HG03108 (cell line): ENCODE results near the gene HERC4.
"Not testable (repeated sequence)": the region's sequence is repeated elsewhere in the genome, so short reads cannot be mapped to it uniquely, and the experiment has no call there.

Experiments
- ATAC-seq: cut with Tn5 transposase; IDR thresholded peaks from one replicate; pipeline ENCODE4 v1.9.1; 2021; ENCODE audit warnings: moderate library complexity; ENCODE audit not compliant: unreplicated experiment

Gene HERC4

DNA sequence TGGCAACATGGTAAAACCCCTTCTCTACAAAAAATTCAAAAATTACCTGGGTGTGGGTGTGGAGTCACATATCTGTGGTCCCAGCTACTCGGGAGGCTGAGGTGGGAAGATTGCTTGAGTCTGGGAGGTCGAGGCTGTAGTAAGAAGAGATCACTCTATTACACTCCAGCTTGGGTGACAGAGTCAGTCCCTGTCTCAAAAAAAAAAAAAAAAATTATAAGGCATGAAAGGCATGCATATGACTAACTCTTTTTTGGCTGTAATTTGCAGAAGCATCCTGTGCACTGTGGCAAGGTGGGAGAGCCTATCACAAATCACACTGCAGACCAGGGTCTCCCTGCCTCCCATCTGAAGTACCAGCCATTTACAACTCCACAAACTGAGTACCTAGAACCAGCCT is 20.1 kb upstream of the HERC4 start:
- ATAC-seq, result no peak

DNA sequence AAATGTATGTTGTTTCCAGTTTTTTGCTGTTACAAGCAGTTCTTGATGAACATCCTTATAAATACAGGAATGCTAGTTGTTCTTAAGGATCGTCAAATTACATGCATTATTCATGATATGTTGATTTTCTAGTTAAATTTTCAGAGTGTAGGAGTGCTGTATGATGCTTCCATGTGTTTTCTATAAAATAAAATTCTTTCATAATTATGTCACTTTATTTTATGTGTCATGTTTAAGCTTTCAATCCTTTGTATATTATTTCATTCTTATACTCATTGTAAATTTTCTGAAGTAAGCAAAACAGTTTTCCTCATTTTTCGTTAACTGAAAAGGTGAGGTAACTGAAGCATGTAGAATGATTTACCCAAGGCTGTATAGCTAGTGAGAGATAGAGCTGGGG is 17.4 kb upstream of the HERC4 start:
- no peak for ATAC-seq

DNA sequence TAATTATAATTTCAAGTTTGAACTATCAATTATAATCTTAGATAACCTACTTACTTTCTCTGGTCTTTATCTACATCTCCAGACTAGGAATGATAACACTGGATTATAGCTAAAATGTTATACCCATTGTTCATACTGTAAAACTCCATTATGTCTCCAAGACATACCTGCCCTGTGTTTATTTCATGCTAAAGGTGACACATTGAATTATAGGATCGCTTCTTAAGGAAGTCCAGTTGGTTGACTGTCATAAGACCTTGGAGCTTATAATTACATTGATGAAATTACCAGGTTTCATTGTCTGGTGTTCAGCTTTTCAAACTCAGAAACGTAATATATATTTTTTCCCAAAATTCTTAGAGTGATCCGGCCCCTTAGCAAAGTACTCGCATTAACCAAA is 15.5 kb upstream of the HERC4 start:
- ATAC-seq, result no peak

DNA sequence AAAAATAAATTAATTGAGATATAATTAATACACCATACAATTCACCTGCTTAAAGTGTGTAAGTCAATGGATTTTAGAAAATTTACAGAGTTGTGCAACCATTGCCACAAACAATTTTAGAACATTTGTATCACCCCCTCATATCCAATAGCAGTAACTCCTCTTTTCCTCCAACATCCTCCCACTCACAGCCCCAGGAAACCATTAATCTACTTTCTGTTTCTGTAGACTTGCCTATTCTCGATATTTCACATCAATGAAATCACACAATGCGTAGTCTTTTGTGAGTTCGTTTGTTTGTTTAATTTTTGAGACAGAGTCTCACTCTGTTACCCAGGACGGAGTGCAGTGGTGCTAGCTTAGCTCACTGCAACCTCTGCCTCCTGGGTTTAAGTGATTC is 13.7 kb upstream of the HERC4 start:
- ATAC-seq, result peak; percentile 70

DNA sequence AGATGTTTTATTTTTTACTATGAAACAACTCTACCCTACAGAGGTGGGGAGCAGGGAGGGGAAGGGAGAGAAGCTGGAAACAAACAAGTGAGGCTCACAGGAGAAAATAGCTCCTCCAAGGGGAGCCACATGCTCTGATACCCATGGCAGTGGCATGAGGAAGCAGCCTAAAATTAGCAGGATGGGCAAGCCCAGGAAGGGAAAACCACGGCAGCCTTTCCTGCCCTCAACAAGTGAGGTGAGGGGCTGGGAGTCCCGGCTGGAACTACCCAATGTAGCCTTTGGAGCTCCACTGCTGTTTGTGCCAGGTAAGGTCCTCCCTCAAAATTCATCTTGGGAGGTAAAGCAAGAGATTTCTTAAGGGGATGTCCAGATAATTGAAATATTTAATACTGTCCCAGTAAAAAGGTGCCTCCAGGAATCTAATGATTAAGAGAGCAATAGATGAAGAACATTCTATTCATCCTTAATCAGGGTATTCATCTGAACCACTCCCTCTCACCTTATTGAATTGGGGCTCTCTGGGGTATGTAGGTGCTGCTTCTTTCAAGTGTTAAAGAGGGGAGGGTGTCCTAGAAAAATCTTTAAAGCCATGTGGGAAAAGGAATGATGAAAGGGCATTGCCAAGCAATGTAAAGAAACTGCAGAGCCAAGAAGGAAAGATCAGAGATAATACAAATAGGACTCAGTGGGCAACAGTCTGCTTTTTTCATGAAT is 12.8 kb upstream of the HERC4 start:
- ATAC-seq, result no peak

DNA sequence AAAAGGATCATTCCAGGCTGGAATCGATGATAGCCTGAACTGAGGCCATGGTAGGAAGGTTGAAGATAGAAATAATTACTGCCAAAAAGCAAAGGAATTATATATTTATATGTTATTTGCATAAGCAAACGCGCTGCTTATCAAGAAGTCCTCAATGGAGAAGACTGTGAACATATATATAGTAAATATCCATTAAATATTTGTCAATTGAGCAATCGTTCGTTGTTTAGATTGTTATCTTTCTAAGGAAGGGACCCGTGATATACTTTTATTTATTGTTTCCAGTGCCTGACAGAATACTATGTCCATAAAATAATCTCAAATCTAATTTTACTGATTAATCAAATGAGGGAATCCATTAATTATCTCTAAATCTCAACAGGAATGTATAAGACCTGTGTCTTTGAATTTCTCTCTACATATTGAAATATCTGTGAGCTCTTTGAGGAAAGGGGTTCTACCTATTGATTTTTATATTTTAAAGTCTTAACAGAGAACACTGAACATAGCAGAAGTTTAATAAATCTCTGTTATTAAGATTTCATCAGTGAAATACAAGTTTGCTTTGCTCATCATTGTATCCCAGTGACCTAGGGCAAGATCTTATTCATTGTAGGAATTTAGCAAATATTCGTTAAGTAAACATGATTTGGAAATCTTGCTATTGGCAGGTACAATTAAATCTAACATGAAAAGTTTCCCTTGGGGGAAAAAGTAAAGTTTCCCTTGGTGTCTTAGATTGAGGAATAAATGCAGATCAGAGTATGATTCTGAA is 12.0 kb upstream of the HERC4 start:
- no peak for ATAC-seq

DNA sequence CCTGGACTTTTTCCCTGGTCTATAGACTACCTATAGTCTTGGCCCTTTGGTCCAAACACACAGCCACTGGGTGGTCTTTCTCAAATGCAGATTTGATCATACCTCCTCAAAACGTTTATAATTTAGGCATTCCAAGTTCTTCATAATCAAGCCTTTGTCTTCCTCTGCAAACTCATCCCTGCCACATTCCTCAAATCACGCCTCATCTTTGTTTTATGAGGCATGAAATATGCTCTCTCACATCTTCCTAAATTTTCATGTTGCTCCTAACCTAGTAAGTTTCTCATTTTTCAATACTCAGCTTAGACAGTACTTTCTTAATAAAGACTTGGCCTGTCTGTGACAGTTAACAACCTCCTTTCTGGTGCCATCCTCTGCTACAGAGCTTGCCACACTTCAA is 10.9 kb upstream of the HERC4 start:
- ATAC-seq, result no peak

DNA sequence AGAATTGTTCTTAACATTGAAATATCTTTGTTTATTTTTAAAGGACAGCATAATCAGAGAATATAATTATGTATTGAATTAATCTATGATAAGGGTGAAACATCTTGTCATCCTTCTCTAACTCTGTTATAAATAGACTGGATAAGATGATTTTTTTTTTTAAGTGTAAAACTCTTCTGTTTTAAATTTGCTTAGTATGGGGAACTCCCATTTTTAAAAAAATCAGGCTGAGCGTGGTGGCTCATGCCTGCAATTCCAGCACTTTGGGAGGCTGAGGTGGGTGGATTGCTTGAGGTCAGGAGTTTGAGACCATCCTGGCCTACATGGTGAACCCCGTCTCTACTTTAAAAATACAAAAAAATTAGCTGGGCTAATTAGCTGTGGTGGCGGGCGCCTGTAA is 9.4 kb upstream of the HERC4 start:
- no peak for ATAC-seq

DNA sequence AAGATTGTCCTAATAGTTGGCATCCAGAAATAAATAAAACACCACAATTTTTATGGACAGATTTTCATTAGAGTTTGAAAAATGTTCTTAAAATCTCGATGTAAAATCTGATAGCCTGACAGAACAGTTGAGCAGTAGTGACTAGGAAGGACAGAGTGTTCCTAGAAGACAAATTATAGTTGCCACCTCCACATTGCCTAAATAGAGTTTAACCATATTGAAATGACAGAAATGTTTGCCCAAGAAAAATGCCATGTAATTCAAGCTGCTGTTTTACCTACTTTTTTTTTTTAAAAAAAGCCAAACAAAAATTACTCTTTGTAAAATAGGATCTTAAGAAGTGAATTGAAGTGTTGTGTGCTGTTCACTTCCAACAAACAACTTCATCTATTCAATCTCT is 8.9 kb upstream of the HERC4 start:
- no peak for ATAC-seq

DNA sequence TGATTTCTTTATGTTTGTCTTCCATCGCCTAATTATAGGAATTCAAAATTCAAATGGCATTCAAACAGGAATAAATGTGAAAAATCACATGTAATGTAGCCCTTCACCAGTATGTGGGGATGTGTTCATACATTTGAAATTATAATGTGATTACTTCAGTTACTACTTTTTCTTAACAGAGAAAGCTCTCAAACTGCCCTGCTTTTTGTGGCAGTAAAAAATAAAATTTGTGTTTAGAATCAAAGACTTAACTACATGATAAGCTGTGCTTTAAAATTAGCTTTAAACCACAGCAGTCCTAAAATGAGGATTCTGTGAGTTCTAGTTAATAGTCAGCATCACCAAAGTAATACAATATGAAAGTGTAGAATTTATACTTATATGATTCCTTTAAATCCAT is 7.8 kb upstream of the HERC4 start:
- no peak for ATAC-seq

DNA sequence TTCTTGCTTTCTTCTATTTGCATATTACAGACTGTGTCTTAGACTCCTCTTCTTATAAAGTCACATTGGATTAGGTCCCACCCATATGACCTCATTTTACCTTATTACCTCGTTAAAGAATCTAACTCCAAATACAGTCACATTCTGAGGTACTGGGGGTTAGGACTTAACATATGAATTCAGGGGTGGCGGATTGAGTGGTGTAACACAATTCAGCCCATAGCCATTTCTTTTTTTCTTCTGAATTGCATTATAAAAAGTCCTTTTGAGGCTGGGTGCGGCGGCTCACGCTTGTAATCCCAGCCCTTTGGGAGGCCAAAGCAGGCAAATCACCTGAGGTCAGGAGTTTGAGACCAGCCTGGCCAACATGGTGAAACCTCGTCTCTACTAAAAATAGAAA is 6.8 kb upstream of the HERC4 start:
- no peak for ATAC-seq

DNA sequence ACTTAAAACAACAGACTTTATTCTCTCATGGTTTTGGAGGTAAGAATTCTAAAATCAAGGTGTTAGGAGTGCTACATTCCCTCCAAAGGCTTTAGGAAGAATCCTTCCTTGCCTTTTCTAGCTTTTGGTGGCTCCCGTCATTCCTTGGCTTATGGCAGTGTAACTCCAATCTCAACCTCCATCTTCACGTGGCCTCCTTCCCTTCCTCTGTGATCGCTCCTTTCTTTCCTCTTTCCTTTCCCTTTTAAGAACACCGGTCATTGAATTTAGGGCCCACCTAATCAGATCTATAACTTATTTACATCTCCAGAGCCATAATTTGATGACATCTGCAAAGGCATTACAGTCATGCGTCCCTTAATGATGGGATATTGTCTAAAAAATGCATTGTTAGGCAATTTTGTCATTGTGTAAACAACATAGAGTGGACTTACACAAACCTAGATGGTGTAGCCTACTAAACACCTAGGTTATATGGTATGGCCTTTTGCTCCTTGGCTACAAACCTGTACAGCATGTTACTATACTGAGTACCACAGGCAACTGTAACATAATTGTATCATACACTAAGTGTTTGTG is 5.9 kb upstream of the HERC4 start:
- ATAC-seq, result no peak

DNA sequence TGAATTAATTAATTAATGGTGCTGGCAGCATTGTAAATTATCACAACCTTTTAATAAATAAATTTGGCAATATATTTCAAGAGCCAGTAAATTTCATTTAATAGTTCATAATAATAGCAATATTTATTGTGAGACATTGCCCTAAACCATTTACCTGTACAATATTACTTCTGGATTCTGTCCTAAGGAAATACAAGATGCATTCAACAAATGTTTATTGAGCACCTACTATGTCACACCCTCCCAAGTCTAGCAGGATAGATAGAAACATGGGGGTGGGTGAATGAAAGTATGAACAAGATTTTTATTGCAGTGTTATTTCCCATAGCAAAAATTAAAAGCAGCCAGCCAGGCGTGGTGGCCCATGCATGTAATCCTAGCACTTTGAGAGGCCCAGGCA is 4.4 kb upstream of the HERC4 start:
- ATAC-seq, result no peak

DNA sequence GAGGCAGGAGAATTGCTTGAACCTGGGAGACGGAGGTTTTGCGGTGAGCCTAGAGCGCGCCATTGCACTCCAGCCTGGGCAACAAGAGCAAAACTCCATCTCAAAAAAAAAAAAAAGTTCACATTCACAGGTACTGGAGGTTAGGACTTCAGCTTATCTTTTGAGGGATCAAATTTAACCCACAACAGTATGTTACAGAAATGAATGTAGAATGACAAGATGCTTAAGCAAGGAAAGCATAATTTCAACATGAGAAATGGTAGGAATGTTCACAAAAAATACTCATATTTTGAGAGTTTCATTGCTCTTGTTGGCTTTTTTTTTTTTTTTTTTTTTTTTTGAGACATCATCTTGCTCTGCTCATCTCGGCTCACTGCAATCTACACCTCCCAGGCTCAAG is 1.9 kb upstream of the HERC4 start:
- ATAC-seq, result no peak

DNA sequence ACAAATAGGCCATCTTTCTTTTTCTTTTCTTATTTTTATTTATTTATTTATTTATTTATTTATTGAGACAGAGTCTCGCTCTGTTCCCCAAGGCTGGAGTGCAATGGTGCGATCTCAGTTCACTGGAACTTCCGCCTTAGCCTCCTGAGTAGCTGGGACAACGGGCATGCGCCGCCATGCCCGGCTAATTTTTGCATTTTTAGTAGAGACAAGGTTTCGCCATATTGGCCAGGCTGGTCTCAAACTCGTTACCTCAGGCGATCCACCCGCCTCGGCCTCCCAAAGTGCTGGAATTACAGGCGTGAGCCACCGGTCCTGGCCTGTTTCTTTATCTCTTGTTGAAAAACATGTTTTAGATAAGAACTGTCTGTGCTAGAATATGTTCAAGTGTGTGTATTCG is 998 bp upstream of the HERC4 start:
- not testable (repeated sequence) for ATAC-seq

DNA sequence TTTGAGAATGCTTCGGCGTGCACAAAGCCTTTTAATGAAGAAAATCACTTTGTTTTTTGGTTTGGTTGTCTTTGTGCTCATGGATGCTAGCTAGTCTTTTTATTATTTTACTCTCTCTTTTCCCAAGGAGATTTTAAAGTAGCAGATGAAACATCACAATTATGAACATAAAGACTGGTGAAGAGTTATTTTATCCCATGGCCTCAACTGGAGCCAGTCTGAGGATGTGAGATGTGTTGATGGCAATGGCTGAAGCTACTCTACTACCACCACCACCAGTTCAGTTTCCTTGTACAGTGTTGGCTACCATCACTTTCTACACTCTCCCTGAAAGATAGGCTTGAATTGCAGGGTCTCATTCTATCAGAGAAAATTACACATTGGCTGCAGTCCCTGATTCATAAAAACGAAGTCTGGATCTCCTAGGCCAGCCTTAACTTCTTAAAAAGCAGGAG is 494 bp upstream of the HERC4 start:
- no peak for ATAC-seq

DNA sequence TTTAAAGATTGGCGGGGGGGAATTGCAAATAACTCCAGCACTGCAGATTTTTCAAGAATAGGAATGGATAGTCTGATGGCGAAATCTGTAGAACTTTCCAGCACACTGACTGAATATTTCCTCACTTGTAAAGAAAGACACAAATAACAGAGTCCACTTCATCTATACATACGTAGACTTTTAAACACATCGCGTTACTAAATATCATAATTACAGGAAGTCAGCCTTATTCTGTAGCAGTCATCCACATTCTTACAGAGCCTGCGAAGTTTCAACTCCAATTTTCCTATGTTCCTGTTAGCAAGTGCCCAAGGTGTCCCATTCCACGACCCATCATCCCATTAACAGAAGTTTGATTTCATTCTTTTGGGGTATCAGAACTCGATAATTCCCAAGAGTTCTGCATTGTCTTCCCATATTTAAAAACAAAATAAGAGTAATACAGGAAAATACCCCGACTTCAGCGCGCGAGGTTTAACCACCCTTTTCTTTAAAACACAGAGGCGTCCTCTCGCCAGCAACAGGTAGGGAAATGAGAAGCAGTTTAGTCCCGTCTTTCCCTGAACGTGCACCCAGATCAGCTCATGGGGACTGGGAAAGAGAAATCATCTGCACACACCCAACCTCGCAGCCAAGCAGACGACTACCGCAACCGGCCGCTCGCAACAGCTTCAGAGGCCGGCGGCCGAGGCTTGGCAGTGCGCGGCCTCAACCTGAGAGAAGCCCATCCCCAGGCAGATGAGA is 880 bp downstream of the HERC4 start:
- no peak for ATAC-seq

DNA sequence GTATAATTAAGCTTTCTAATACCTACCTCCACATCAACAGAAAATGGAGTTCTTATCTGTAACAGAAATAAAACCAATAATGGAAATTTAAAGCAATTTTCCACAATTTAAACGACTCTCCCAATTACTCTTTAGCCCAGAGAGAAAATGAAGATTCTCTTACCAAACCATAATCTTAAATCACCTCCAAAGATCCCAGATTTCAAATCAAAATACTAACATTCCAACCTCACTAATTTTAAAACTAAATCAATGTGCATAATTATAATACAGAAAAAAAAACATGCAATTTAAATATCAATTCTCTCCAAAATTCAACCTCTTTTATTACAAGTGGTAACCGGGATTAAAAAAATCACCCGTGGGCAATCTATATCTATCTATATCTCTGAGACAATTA is 1.5 kb downstream of the HERC4 start:
- no peak for ATAC-seq

DNA sequence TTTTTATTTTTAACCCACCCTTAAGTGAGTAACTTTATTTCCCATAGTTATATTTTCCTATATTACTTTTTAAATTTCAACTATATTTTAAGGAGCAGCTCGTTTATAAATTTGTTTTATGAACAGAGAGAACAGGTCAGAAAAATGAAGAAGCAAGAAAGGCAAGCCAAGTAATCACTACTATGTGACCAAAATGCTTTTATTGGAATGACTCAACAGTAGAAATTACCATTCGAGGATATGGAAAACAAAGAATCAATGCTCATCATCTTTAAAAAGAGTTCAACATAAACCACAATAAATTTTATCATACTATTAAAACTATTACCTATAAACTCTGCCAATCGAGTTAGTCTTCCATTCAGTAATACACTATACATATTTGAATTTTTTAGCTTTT is 7.6 kb downstream of the HERC4 start:
- ATAC-seq, result no peak

DNA sequence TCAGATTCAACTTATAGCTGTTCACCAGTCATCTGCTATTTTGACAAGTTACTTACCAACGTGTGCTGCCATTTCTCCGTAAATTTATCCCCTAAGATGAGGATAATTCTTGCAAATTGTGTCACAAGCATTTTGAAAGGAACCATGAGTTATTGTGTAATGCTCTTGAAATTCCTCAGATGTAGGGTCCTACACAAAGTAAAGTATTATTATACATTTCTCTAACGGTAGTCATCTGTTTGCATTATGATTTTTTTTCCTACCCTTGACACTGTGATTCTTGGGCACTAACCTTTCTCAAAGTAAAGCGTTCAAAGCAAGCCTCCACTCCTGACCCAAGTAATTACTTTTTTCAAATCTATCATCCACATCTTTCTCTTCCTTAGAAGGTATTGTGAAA is 8.1 kb downstream of the HERC4 start:
- ATAC-seq, result no peak

DNA sequence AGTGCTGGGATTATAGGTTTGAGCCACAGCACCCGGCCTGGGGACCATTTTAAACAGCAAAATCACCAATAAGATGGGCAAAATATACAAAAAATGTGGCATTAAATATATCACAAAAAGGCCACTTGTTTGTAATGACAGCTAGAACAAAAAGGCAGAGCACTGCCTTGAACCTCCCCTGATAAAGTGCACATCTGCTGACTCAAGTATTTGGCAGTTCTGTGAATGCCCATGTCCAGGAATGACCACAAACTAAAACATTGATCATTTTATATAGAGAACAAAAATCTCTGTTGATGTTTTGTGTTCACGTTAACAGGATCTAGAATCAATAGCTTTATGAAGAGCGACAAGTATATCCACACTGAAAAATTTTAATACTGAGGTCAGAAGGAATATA is 21.5 kb downstream of the HERC4 start:
- ATAC-seq, result no peak

DNA sequence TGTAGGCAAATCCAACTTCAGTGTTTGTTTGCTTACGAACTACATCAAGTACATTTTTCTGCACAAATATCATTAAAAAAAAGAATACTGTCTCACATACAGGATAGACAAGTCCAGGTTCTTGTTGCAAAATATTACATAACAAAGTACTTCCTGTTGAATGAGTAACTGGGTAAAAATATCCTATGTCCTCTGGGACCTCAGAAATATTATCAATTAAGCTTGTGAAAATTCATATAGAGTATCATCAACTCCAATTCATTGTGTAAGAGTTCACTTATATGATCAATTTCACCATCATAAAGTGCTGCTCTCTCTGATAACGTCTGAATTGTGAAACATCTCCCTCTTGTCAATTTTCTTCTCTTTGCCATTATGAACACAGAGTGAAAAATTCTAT is 22.6 kb downstream of the HERC4 start:
- no peak for ATAC-seq
